Activated CD4-positive, CD25-positive, alpha-beta regulatory T cell treated with anti-CD3 and anti-CD28 coated beads, Interleukin-2, amount 50 U/mL, for 24 hours (primary cell): Measurements from ENCODE around the gene NAMPT.
"Not testable (repeated sequence)": the region's sequence is repeated elsewhere in the genome, so short reads cannot be mapped to it uniquely, and the experiment has no call there.

Experiments
- ATAC-seq, 2 donors: fragments of 150-1000 bp; cut with Tn5 transposase; one replicate each; pipeline ENCODE4 v1.10.0; 2021; ENCODE audit warnings: mild to moderate bottlenecking in 1 of 2, moderate library complexity in 1 of 2

The NAMPT gene

GRCh38 chr7:106224797-106225196 lies 60.0 kb downstream of the NAMPT start:
- no peak for ATAC-seq

- ATAC-seq: no peak
These were observed 61.6 kb downstream of the NAMPT start for GRCh38 chr7:106223156-106223555.

GRCh38 chr7:106222545-106222944 lies 62.2 kb downstream of the NAMPT start:
- no peak for ATAC-seq

GRCh38 chr7:106220307-106220706 lies 64.5 kb downstream of the NAMPT start:
- no peak for ATAC-seq

GRCh38 chr7:106219170-106219569 lies 65.6 kb downstream of the NAMPT start:
- no peak for ATAC-seq

GRCh38 chr7:106218546-106218945 lies 66.2 kb downstream of the NAMPT start:
- ATAC-seq: no peak

- no peak for ATAC-seq
These were observed 67.8 kb downstream of the NAMPT start for GRCh38 chr7:106216923-106217542.

GRCh38 chr7:106216517-106216922 lies 68.3 kb downstream of the NAMPT start:
- no peak for ATAC-seq

- no peak for ATAC-seq
These were observed 68.8 kb downstream of the NAMPT start for GRCh38 chr7:106215868-106216516.

- not testable (repeated sequence) for ATAC-seq
These were observed 75.8 kb downstream of the NAMPT start for GRCh38 chr7:106208944-106209343.

- no peak for ATAC-seq
These were observed 77.8 kb downstream of the NAMPT start for GRCh38 chr7:106206826-106207541.

- no peak for ATAC-seq
These were observed 79.1 kb downstream of the NAMPT start for GRCh38 chr7:106205621-106206222.

- no peak for ATAC-seq
These were observed 81.3 kb downstream of the NAMPT start for GRCh38 chr7:106203473-106203872.

GRCh38 chr7:106201164-106201563 lies 83.6 kb downstream of the NAMPT start:
- ATAC-seq: no peak

GRCh38 chr7:106199813-106200364 lies 84.9 kb downstream of the NAMPT start:
- no peak for ATAC-seq

GRCh38 chr7:106199024-106199423 lies 85.8 kb downstream of the NAMPT start:
- ATAC-seq: no peak
